ENCODE results near the gene DNAH10. TPM values are rescaled to one million over a fixed set of nuclear protein-coding genes. Genes with fewer than 3 reads are reported as not detected.
A peak's percentile ranks its signal among the peaks of the same experiment; 100 is the strongest.

The DNAH10 gene
- total and polyA plus RNA-seq, 2 experiments from 2014 or later: 0.11 to 0.44 TPM

- H3K79me2 ChIP-seq (ENCODE audit: insufficient read depth): peaks cover 62% of the 10 kb centered on the region
Observed at GRCh38 chr12:123971770-123972456, 209.8 kb downstream of the DNAH10 start.

GRCh38 chr12:123972457-123973401, 210.6 kb downstream of the DNAH10 start, which contains the start of the genes CCDC92 and ZNF664:
Gene CCDC92, minus strand, starts transcription at chr12:123972831. Its CDS starts 28,526 bp downstream, at chr12:123944305.
Gene ZNF664, plus strand, starts transcription at chr12:123973215. Its CDS starts 38,930 bp downstream, at chr12:124012145.
- peaks cover 29% of the 10 kb centered on the region for H3K4me1 ChIP-seq (ENCODE audit: insufficient read depth)
- H2AFZ ChIP-seq: peak within 1 kb of the TSS; percentile 84
- peak; percentile 93 for DNase-seq
- no peaks in the 10 kb centered on the region for H3K36me3 ChIP-seq (ENCODE audit: low read depth)
- H4K20me1 ChIP-seq (ENCODE audit: insufficient read depth): no peaks in the 10 kb centered on the region
- H3K27ac ChIP-seq: peak within 1 kb of the TSS; percentile 59
- no peaks in the 10 kb centered on the region for H3K9me2 ChIP-seq (ENCODE audit: insufficient read depth)
- H3K9me3 ChIP-seq (ENCODE audit: low read depth): no peaks in the 10 kb centered on the region
- H3K9ac ChIP-seq: peak within 1 kb of the TSS; percentile 82
- no peaks in the 10 kb centered on the region for H3K27me3 ChIP-seq (replicated peaks; ENCODE audit: insufficient read depth)
- H3K4me3 ChIP-seq: peak within 1 kb of the TSS; percentile 86
- in situ Hi-C loops (cut with MboI): no loop called here
- TF ChIP-seq EZH2 (IDR thresholded peaks at IDR 0.05; ENCODE audit: insufficient read depth, poor library complexity, severe bottlenecking): no peak
- no peak for TF ChIP-seq EZH2phosphoT487 (IDR thresholded peaks at IDR 0.05; ENCODE audit: insufficient read depth, low read depth)
- H3K4me2 ChIP-seq (ENCODE audit: unreplicated experiment): peak within 1 kb of the TSS; percentile 97
- H3K79me2 ChIP-seq (ENCODE audit: insufficient read depth): peaks cover 57% of the 10 kb centered on the region
- 0 to 1% methylated on average over 1 to 85 of the region's 138 CpGs for WGBS, 2 experiments (ENCODE audit: low coverage in 1 of 2, low lambda C conversion rate in 2 of 2, missing lambda C conversion rate in 2 of 2)
- peaks cover 36% of the 10 kb centered on the region for H3F3A ChIP-seq (ENCODE audit: insufficient read depth)

More at GRCh38 chr12:123971770-123972456, 209.8 kb downstream of the DNAH10 start:
- H2AFZ ChIP-seq: peak overlapping the region; percentile 80
- H3K27me3 ChIP-seq (replicated peaks; ENCODE audit: insufficient read depth): no peaks in the 10 kb centered on the region
- peaks cover 37% of the 10 kb centered on the region for H3K4me1 ChIP-seq (ENCODE audit: insufficient read depth)
- H3K9ac ChIP-seq: peak overlapping the region; percentile 82
- peak overlapping the region; percentile 59 for H3K27ac ChIP-seq
- H3K4me3 ChIP-seq: peak overlapping the region; percentile 86
- H3K9me2 ChIP-seq (ENCODE audit: insufficient read depth): no peaks in the 10 kb centered on the region
- peak overlapping the region; percentile 97 for H3K4me2 ChIP-seq (ENCODE audit: unreplicated experiment)
- H3F3A ChIP-seq (ENCODE audit: insufficient read depth): peaks cover 45% of the 10 kb centered on the region
- TF ChIP-seq EZH2 (IDR thresholded peaks at IDR 0.05; ENCODE audit: insufficient read depth, poor library complexity, severe bottlenecking) (no peak), EZH2phosphoT487 (IDR thresholded peaks at IDR 0.05; ENCODE audit: insufficient read depth, low read depth) (no peak)
- in situ Hi-C loops (cut with MboI): no loop called here
- H4K20me1 ChIP-seq (ENCODE audit: insufficient read depth): peaks cover 4% of the 10 kb centered on the region; the same call in 1 of the 2 replicates
- DNase-seq: peak; percentile 76
- no peaks in the 10 kb centered on the region for H3K36me3 ChIP-seq (ENCODE audit: low read depth)
- H3K9me3 ChIP-seq (ENCODE audit: low read depth): no peaks in the 10 kb centered on the region
- WGBS, 2 experiments (ENCODE audit: low coverage in 1 of 2, low lambda C conversion rate in 2 of 2, missing lambda C conversion rate in 2 of 2): 2% methylated on average over 31 to 49 of the region's 55 CpGs

- H3F3A ChIP-seq (ENCODE audit: insufficient read depth): peaks cover 26% of the 10 kb centered on the region
- H3K27ac ChIP-seq: peak overlapping the region; percentile 23; the same call in 1 of the 2 replicates
- peak overlapping the region; percentile 84 for H2AFZ ChIP-seq
- peak overlapping the region; percentile 94 for H3K4me2 ChIP-seq (ENCODE audit: unreplicated experiment)
- H3K4me1 ChIP-seq (ENCODE audit: insufficient read depth): peaks cover 18% of the 10 kb centered on the region
- peak overlapping the region; percentile 76 for H3K4me3 ChIP-seq
- H3K9ac ChIP-seq: peak overlapping the region; percentile 73
- TF ChIP-seq EZH2phosphoT487 (IDR thresholded peaks at IDR 0.05; ENCODE audit: insufficient read depth, low read depth): no peak
- no peak for TF ChIP-seq EZH2 (IDR thresholded peaks at IDR 0.05; ENCODE audit: insufficient read depth, poor library complexity, severe bottlenecking)
- WGBS, 2 experiments (ENCODE audit: low coverage in 1 of 2, low lambda C conversion rate in 2 of 2, missing lambda C conversion rate in 2 of 2): 2 to 5% methylated on average over 41 to 54 of the region's 69 CpGs
- H3K9me2 ChIP-seq (ENCODE audit: insufficient read depth): no peaks in the 10 kb centered on the region
- H3K9me3 ChIP-seq (ENCODE audit: low read depth): no peaks in the 10 kb centered on the region
- H4K20me1 ChIP-seq (ENCODE audit: insufficient read depth): no peaks in the 10 kb centered on the region
- H3K79me2 ChIP-seq (ENCODE audit: insufficient read depth): peaks cover 53% of the 10 kb centered on the region
- DNase-seq: peak; percentile 56
- H3K36me3 ChIP-seq (ENCODE audit: low read depth): no peaks in the 10 kb centered on the region
- in situ Hi-C loops (cut with MboI): no loop called here
- H3K27me3 ChIP-seq (replicated peaks; ENCODE audit: insufficient read depth): no peaks in the 10 kb centered on the region
Observed at GRCh38 chr12:123973552-123974341, 211.6 kb downstream of the DNAH10 start.
